Inflammatory macrophage treated with lipopolysaccharide for 4 hours (primary cell): ENCODE results near the gene PGBD1.

Experiments
- DNase-seq: peaks from one replicate; pipeline ENCODE4 v3.0.0-alpha.2; 2020

Gene PGBD1

GRCh38 chr6:28281288-28282064, at the start of gene PGBD1:
Gene PGBD1, plus strand, starts transcription at chr6:28281572. Its CDS starts 2,242 bp downstream, at chr6:28283814.
- peak; percentile 32 for DNase-seq

- no peak for DNase-seq
These were observed 48.6 kb upstream of the PGBD1 start for GRCh38 chr6:28232785-28233184.

- DNase-seq = peak; percentile 33
These were observed 45.4 kb upstream of the PGBD1 start for GRCh38 chr6:28235912-28236452.

- DNase-seq = no peak
These were observed 41.7 kb upstream of the PGBD1 start for GRCh38 chr6:28239636-28240035.

- no peak for DNase-seq
These were observed 40.9 kb upstream of the PGBD1 start for GRCh38 chr6:28240471-28240870.

- no peak for DNase-seq
These were observed 37.4 kb upstream of the PGBD1 start for GRCh38 chr6:28243946-28244345.

GRCh38 chr6:28245206-28245941, 36.0 kb upstream of the PGBD1 start:
- DNase-seq = no peak

GRCh38 chr6:28248916-28249315, 32.5 kb upstream of the PGBD1 start:
- no peak for DNase-seq

GRCh38 chr6:28250747-28251146, 30.6 kb upstream of the PGBD1 start:
- DNase-seq = no peak

- DNase-seq = peak; percentile 36
These were observed 29.7 kb upstream of the PGBD1 start for GRCh38 chr6:28251661-28252008.

GRCh38 chr6:28252009-28252975, 29.1 kb upstream of the PGBD1 start, which contains the start of gene ZKSCAN4:
Gene ZKSCAN4, minus strand, starts transcription at chr6:28252269. Its CDS starts 289 bp downstream, at chr6:28251980.
- peak; percentile 88 for DNase-seq

GRCh38 chr6:28254121-28254519, 27.3 kb upstream of the PGBD1 start:
- DNase-seq = peak; percentile 46

- DNase-seq = no peak
These were observed 24.3 kb upstream of the PGBD1 start for GRCh38 chr6:28257042-28257441.

GRCh38 chr6:28258877-28259777, 22.2 kb upstream of the PGBD1 start, which contains the start of gene NKAPL:
Gene NKAPL, plus strand, starts transcription at chr6:28259297. Its CDS starts 75 bp downstream, at chr6:28259372.
- DNase-seq = peak; percentile 88

- DNase-seq = no peak
These were observed 17.4 kb upstream of the PGBD1 start for GRCh38 chr6:28263922-28264321.

GRCh38 chr6:28264834-28265401, 16.5 kb upstream of the PGBD1 start:
- no peak for DNase-seq

GRCh38 chr6:28266563-28266961, 14.8 kb upstream of the PGBD1 start:
- DNase-seq = no peak

- DNase-seq = peak; percentile 85
These were observed 14.2 kb upstream of the PGBD1 start, which contains the start of gene ZSCAN26 for GRCh38 chr6:28266962-28267694. Gene ZSCAN26, plus strand, starts transcription at chr6:28267143. Its CDS starts 4,777 bp downstream, at chr6:28271920.

- DNase-seq = no peak
These were observed 13.7 kb upstream of the PGBD1 start for GRCh38 chr6:28267695-28268059.

- DNase-seq = peak; percentile 53
These were observed 11.9 kb upstream of the PGBD1 start for GRCh38 chr6:28269492-28269891.
